Left lung (tissue), 10 donors: ENCODE data around the gene EVA1A. TPM values are rescaled to one million over a fixed set of nuclear protein-coding genes. Genes with fewer than 3 reads are reported as not detected.

Experiments
- ATAC-seq: fragments of 200-7000 bp; cut with Tn5 transposase; one replicate; pipeline ENCODE4 v1.9.1; 2020; ENCODE audit warnings: moderate library complexity
- DNase-seq, 4 donors: peaks; one replicate each; pipeline ENCODE4 v3.0.0-alpha.2; 2013 to 2020
- H3K27ac ChIP-seq, 2 donors: fragments of 200-600 bp; sonication (generic) in 1 of 2; one replicate each; pipeline versions ENCODE4 v1.5.0 to v1.8.0; 2020 to 2021
- H3K27me3 ChIP-seq, 2 donors: fragments of 200-600 bp; sonication (generic) in 1 of 2; one replicate each; pipeline versions ENCODE4 v1.5.0 to v1.8.0; 2020 to 2021
- H3K36me3 ChIP-seq, 2 donors: fragments of 200-600 bp; sonication (generic) in 1 of 2; one replicate each; pipeline versions ENCODE4 v1.5.0 to v1.8.0; 2020 to 2021
- H3K4me1 ChIP-seq, 2 donors: fragments of 200-600 bp; one replicate each; pipeline ENCODE4 v1.8.0; 2021
- H3K4me3 ChIP-seq, 2 donors: fragments of 200-600 bp; sonication (generic) in 1 of 2; one replicate each; pipeline versions ENCODE4 v1.5.0 to v1.8.0; 2020 to 2021; ENCODE audit warnings: mild to moderate bottlenecking in 1 of 2
- H3K9me3 ChIP-seq, 2 donors: fragments of 200-600 bp; sonication (generic) in 1 of 2; one replicate each; pipeline versions ENCODE4 v1.5.0 to v1.8.0; 2020 to 2021
- intact Hi-C, 2 donors: fragments of 100-400 bp; cut with DNase I; formaldehyde crosslinking; loops; one replicate each; pipeline versions ENCODE4 v1.11.2 to v1.14.2; 2022
- polyA plus RNA-seq, 6 donors: library from polyadenylated mRNA; unstranded; fragments of 120-200 nt; gene quantifications; one replicate each; pipeline ENCODE4 v1.2.1, GENCODE V29; 2013; ENCODE audit not compliant: insufficient read length in 6 of 6
- total RNA-seq, 2 donors: library from RNA; stranded (reverse); fragmentation: NEBNext Ultra II Directional; extraction: Animal tissue kit (Norgen Biotek cat#: 25700); gene quantifications; one replicate each; pipeline ENCODE4 v1.2.1, GENCODE V29; 2021
- TF ChIP-seq, protein P1 (sequence below), 2 donors: fragments of 200-600 bp; sonication (generic) in 1 of 2; IDR thresholded peaks; one replicate each; pipeline versions ENCODE4 v1.5.0 to v1.8.0; 2021; ENCODE audit warnings: antibody characterized with exemption in 2 of 2
- donor health status: DM: no; HTN: yes; CAD: no.
- donor health status: DM: no; HTN: no; CAD: no.

EVA1A gene
- total and polyA plus RNA-seq, 8 donors: 23.2 to 54.7 (median 34.2) TPM

DNA sequence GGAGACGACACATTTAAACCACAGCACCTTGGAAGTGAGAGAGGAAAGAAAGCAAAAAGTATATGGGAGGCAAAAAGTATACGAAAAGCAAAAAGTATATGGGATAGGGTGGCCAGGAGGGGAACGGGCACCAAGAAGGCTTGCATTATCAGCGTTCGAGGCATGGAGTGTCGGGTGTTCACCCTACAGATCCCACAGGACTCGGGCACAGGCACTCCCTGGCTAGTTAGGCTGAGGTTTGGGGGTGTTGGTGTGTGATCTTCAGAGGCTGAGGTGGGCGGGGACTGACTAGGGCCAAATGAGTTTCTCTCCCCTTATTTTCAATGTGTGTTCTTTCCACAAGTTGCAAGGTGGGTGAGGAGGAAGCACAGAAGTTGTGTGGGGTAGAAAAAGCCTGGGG, 86.6 kb downstream of the EVA1A start:
- TF ChIP-seq, protein P1, sequence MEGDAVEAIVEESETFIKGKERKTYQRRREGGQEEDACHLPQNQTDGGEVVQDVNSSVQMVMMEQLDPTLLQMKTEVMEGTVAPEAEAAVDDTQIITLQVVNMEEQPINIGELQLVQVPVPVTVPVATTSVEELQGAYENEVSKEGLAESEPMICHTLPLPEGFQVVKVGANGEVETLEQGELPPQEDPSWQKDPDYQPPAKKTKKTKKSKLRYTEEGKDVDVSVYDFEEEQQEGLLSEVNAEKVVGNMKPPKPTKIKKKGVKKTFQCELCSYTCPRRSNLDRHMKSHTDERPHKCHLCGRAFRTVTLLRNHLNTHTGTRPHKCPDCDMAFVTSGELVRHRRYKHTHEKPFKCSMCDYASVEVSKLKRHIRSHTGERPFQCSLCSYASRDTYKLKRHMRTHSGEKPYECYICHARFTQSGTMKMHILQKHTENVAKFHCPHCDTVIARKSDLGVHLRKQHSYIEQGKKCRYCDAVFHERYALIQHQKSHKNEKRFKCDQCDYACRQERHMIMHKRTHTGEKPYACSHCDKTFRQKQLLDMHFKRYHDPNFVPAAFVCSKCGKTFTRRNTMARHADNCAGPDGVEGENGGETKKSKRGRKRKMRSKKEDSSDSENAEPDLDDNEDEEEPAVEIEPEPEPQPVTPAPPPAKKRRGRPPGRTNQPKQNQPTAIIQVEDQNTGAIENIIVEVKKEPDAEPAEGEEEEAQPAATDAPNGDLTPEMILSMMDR (IDR thresholded peaks at IDR 0.05): no peak

DNA sequence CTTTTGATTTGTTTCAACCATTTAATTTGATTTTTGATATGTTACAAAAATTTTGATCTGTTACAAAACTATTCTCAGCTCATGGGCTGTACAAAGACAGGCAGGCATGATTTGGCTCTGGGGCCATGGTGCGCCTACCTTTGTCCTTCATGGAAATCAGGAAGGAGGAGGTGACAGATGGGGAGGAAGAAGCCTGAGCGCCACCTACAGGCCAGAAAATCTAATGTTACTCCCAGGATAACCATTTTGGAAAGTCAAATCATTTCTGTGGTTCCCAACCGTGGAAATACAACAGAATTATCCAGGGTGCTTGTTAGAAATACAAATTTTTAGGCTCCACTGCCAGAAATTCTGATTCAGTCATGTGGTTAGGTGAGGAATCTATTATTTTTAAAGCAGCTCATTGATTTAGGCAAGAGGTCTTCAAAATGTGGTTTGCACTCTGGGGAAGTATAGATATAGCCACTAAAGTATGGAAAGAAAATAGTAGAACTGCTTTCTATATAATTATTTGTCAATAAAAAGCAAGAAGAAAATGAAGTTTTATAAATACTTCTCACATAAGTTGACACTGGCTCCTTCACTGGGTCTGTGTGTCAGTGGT, 93.9 kb downstream of the EVA1A start:
- peak; percentile 61 for ATAC-seq
- intact Hi-C loops: loop anchor here in 1 of 2 donors (10.0 kb wide), 1 partner anchor 148 kb away; no protein-coding TSS in a partner anchor
- TF ChIP-seq, protein P1 (IDR thresholded peaks at IDR 0.05): peak; percentile 29 to 38

More for the DNA sequence above, 86.6 kb downstream of the EVA1A start:
- no peaks in the 10 kb centered on the region for H3K9me3 ChIP-seq
- no peak overlapping the region for H3K27ac ChIP-seq
- intact Hi-C loops: no loop called here
- H3K4me1 ChIP-seq: no peaks in the 10 kb centered on the region
- no peaks in the 10 kb centered on the region for H3K36me3 ChIP-seq
- H3K27me3 ChIP-seq: no peaks in the 10 kb centered on the region
- H3K4me3 ChIP-seq: no peak overlapping the region
- ATAC-seq (no peak), DNase-seq (no peak)

DNA sequence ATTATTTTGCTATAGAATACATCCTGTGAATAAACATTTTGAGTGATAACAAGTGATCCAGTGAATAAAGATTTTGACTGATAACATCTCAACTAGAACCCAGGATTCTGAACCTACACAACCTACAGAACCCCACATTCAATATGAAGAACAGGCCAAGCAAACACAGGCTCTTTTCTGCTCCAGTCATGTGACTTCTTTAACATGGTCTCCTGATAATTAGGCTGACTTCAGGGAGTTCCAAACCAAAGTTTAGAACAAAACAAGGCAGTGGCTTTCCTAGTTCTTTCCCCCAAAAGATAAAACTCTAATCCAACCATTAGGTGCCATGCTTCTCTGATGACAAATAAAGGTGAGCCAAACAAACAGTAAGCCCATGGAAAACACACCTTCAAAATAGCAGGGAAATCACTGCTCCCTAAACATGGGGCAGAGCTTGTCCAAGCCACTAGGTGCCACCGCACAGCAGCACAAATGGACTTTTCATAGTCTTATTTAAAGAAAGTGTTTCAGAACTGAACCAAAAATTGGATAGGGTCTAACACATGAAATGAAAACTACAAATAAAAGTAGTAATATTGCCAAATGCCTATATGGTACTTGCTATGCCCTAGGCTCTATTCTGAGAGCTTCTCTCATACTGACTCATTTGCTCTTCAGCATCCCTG, 95.3 kb downstream of the EVA1A start:
- no peaks in the 10 kb centered on the region for H3K9me3 ChIP-seq
- H3K4me1 ChIP-seq: no peaks in the 10 kb centered on the region
- TF ChIP-seq, protein P1 (IDR thresholded peaks at IDR 0.05): no peak
- DNase-seq (no peak), ATAC-seq (peak; percentile 78)
- H3K27me3 ChIP-seq: peaks cover 0 to 18% of the 10 kb centered on the region in 2 donors
- no peak overlapping the region for H3K4me3 ChIP-seq
- H3K36me3 ChIP-seq: no peaks in the 10 kb centered on the region
- no peak overlapping the region for H3K27ac ChIP-seq
- intact Hi-C loops: loop anchor here in 1 of 2 donors (10.0 kb wide), 1 partner anchor 149 kb away; no protein-coding TSS in a partner anchor

More for the DNA sequence above, 93.9 kb downstream of the EVA1A start:
- H3K4me1 ChIP-seq: no peaks in the 10 kb centered on the region
- no peaks in the 10 kb centered on the region for H3K9me3 ChIP-seq
- H3K4me3 ChIP-seq: no peak overlapping the region
- peak in 1 of 4 donors; percentile 30 for DNase-seq
- no peak overlapping the region for H3K27ac ChIP-seq
- no peaks in the 10 kb centered on the region for H3K36me3 ChIP-seq
- H3K27me3 ChIP-seq: peaks cover 0 to 18% of the 10 kb centered on the region in 2 donors

DNA sequence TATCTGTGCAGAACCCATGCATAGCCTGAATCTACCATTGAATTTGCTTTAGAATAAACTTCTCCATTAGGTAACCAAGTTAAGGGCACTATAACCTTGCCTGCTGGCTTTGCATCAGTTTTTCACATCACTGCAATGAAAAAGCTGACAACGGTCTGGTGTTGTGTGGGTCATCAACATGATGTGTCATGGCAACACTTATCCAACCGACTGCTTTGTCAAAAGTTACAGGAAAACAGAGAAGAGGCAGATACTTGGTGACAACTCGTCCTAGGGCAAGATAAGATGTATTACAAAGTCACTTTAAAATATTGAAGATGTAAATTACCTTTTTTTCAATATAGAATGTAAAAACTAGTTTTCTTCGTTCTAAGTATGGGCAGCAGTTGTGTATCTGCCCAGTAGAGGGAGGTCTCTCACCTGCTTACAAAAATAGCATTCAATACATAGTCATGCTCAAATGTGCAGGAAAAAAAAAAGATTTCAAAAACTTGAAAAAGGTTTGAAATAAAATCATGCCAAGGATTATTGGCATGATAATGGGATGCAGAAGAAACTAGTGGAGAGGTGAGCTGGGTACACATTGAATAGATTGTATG, 96.3 kb downstream of the EVA1A start:
- no peak overlapping the region for H3K27ac ChIP-seq
- H3K4me3 ChIP-seq: no peak overlapping the region
- TF ChIP-seq, protein P1 (IDR thresholded peaks at IDR 0.05): peak; percentile 27 to 44
- H3K9me3 ChIP-seq: no peaks in the 10 kb centered on the region
- no peak for DNase-seq
- H3K36me3 ChIP-seq: no peaks in the 10 kb centered on the region
- intact Hi-C loops: loop anchor here in 1 of 2 donors (10.0 kb wide), 1 partner anchor 150 kb away; no protein-coding TSS in a partner anchor
- H3K4me1 ChIP-seq: no peaks in the 10 kb centered on the region
- H3K27me3 ChIP-seq: peaks cover 0 to 18% of the 10 kb centered on the region in 2 donors
- ATAC-seq: peak; percentile 85

DNA sequence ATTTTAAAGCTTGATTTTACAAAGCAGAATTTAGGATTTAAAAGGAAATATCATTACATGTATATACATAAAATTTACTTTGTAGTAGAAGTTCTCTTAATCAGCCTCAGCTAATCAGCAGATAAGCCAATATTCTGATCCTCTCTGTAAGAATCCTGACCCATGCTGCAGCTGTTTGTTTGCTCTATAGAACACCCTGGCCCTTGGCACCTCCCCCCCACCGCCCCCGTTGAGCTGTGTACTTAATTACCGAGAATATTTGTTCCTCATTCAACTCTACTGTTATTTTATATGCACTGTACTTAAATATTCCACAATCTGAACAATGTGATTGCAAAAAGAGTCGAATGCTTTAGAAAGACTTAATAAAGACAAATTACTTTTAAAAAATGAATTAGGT, 98.0 kb downstream of the EVA1A start:
- TF ChIP-seq, protein P1 (IDR thresholded peaks at IDR 0.05): no peak
- ATAC-seq: no peak
- no peaks in the 10 kb centered on the region for H3K36me3 ChIP-seq
- H3K27me3 ChIP-seq: peaks cover 0 to 15% of the 10 kb centered on the region in 2 donors
- no peak for DNase-seq
- H3K9me3 ChIP-seq: no peaks in the 10 kb centered on the region
- no peak overlapping the region for H3K4me3 ChIP-seq
- intact Hi-C loops: loop anchor here in 1 of 2 donors (10.0 kb wide), 1 partner anchor 152 kb away; no protein-coding TSS in a partner anchor
- H3K27ac ChIP-seq: no peak overlapping the region
- no peaks in the 10 kb centered on the region for H3K4me1 ChIP-seq
